GM23338 (cell line): Measurements from ENCODE around the gene PTOV1. TPM values are rescaled to one million over a fixed set of nuclear protein-coding genes. Genes with fewer than 3 reads are reported as not detected.

Source experiments
- ATAC-seq: fragments of 200-7000 bp; cut with Tn5 transposase; 3 replicates; pipeline ENCODE4 v1.9.1; 2020
- DNase-seq: peaks from one replicate; pipeline ENCODE4 v3.0.0-alpha.2; 2015; ENCODE audit warnings: low spot score
- H2AFZ ChIP-seq: fragments of 200-600 bp; sonication (generic); 2 replicates; pipeline ENCODE4 v1.8.0; 2016; ENCODE audit warnings: antibody characterized with exemption, mild to moderate bottlenecking, moderate library complexity
- H3F3A ChIP-seq: fragments of 200-600 bp; sonication (generic); replicated peaks from 2 replicates; pipeline ENCODE4 v1.8.0; 2017; ENCODE audit warnings: antibody characterized with exemption, mixed run types, low read depth
- H3K27ac ChIP-seq: fragments of 200-600 bp; sonication (generic); 2 replicates; pipeline ENCODE4 v1.6.1; 2016; ENCODE audit warnings: low read depth
- H3K27me3 ChIP-seq: fragments of 200-600 bp; sonication (generic); 2 replicates; pipeline ENCODE4 v1.8.0; 2016; ENCODE audit warnings: mild to moderate bottlenecking, mixed run types, moderate library complexity; ENCODE audit not compliant: insufficient read depth
- H3K36me3 ChIP-seq: fragments of 200-600 bp; sonication (generic); 2 replicates; pipeline ENCODE4 v1.8.0; 2016; ENCODE audit warnings: mild to moderate bottlenecking; ENCODE audit not compliant: insufficient read depth
- H3K4me1 ChIP-seq: fragments of 200-600 bp; sonication (generic); 2 replicates; pipeline ENCODE4 v1.8.0; 2016; ENCODE audit warnings: mild to moderate bottlenecking, moderate library complexity; ENCODE audit not compliant: insufficient read depth
- H3K4me2 ChIP-seq: fragments of 200-600 bp; sonication (generic); 2 replicates; pipeline ENCODE4 v1.7.1; 2017; ENCODE audit warnings: mixed run types
- H3K4me3 ChIP-seq: fragments of 200-600 bp; sonication (generic); 2 replicates; pipeline ENCODE4 v1.6.1; 2016; ENCODE audit warnings: mixed run types
- H3K79me2 ChIP-seq: fragments of 200-600 bp; sonication (generic); replicated peaks from 2 replicates; pipeline ENCODE4 v1.8.0; 2017; ENCODE audit warnings: mild to moderate bottlenecking; ENCODE audit not compliant: insufficient read depth
- H3K9me2 ChIP-seq: fragments of 200-600 bp; sonication (generic); 2 replicates; pipeline ENCODE4 v1.8.0; 2017; ENCODE audit not compliant: insufficient read depth
- H4K20me1 ChIP-seq: fragments of 200-600 bp; sonication (generic); replicated peaks from 2 replicates; pipeline ENCODE4 v1.8.0; 2017; ENCODE audit warnings: mild to moderate bottlenecking; ENCODE audit not compliant: insufficient read depth
- H3K27ac Mint-ChIP-seq: 2 replicates; pipeline ENCODE4 v1.8.0; 2020; ENCODE audit warnings: inconsistent platforms, mild to moderate bottlenecking, moderate library complexity, mixed read lengths
- H3K27me3 Mint-ChIP-seq: 3 replicates; pipeline ENCODE4 v1.8.0; 2022; ENCODE audit warnings: low read depth, mild to moderate bottlenecking, moderate library complexity, mixed read lengths, inconsistent platforms; ENCODE audit not compliant: insufficient read depth, poor library complexity
- H3K36me3 Mint-ChIP-seq: 3 replicates; pipeline ENCODE4 v1.8.0; 2021; ENCODE audit warnings: low read depth, mild to moderate bottlenecking, inconsistent platforms, moderate library complexity, mixed read lengths
- H3K4me1 Mint-ChIP-seq: 3 replicates; pipeline ENCODE4 v1.8.0; 2020; ENCODE audit warnings: mild to moderate bottlenecking, inconsistent platforms, mixed read lengths
- H3K4me3 Mint-ChIP-seq: 3 replicates; pipeline ENCODE4 v1.8.0; 2021; ENCODE audit warnings: moderate library complexity, mild to moderate bottlenecking, inconsistent platforms, mixed read lengths
- H3K9me3 Mint-ChIP-seq: 3 replicates; pipeline ENCODE4 v1.8.0; 2020; ENCODE audit warnings: moderate library complexity, mild to moderate bottlenecking, inconsistent platforms, mixed read lengths
- JUNB ChIP-seq: IDR thresholded peaks from one replicate; pipeline ENCODE4 v1.6.1; 2016; ENCODE audit warnings: antibody characterized with exemption; ENCODE audit not compliant: unreplicated experiment
- NANOG ChIP-seq: IDR thresholded peaks from 2 replicates; pipeline ENCODE4 v1.6.1; 2016; ENCODE audit warnings: antibody characterized with exemption, borderline replicate concordance
- REST ChIP-seq: IDR thresholded peaks from one replicate; pipeline ENCODE4 v1.6.1; 2018; ENCODE audit warnings: antibody characterized with exemption; ENCODE audit not compliant: unreplicated experiment
- ZNF114 ChIP-seq: fragments of 250-450 bp; sonication (Bioruptor Pico); IDR thresholded peaks from 2 replicates; pipeline ENCODE4 v1.5.0; 2020; ENCODE audit warnings: mild to moderate bottlenecking, moderate library complexity
- ZNF331 ChIP-seq: fragments of 250-450 bp; sonication (Bioruptor Pico); IDR thresholded peaks from 2 replicates; pipeline ENCODE4 v1.5.0; 2020; ENCODE audit warnings: low read depth, mild to moderate bottlenecking, moderate library complexity
- ZNF462 ChIP-seq: fragments of 250-450 bp; sonication (Bioruptor Pico); IDR thresholded peaks from 2 replicates; pipeline ENCODE4 v1.5.0; 2020; ENCODE audit warnings: mild to moderate bottlenecking, moderate library complexity
- polyA plus RNA-seq: library from polyadenylated mRNA; unstranded; fragments of >200 nt; fragmentation: Nextera tagmentation; extraction: Ambion mirVana; gene quantifications from 2 replicates; pipeline ENCODE4 v1.2.1, GENCODE V29; 2016
- total RNA-seq: library from RNA; depleted of rRNA; stranded (reverse); fragments of >200 nt; shearing (Covaris generic); gene quantifications from 2 replicates; pipeline ENCODE4 v1.2.3, GENCODE V29; 2014

PTOV1 gene
- total and polyA plus RNA-seq, 2 experiments from 2014 or later = 188 to 209 TPM

GRCh38 chr19:49846408-49846807, 4.6 kb upstream of the PTOV1 start:
- no peak overlapping the region for H3K4me3 Mint-ChIP-seq
- DNase-seq = no peak
- H3K27ac Mint-ChIP-seq = no peak overlapping the region

GRCh38 chr19:49847731-49848696, 2.9 kb upstream of the PTOV1 start:
- no peak overlapping the region for H3K27ac Mint-ChIP-seq
- H3K4me1 Mint-ChIP-seq = peaks cover 19% of the 10 kb centered on the region
- Histone ChIP-seq H3K36me3 (no peaks in the 10 kb centered on the region), H3K9me2 (0 out of 2 replicates have a peak, but pooled peaks cover 3% of the 10 kb centered on the region), H3K27ac (no peak overlapping the region), H3F3A (peaks cover 14% of the 10 kb centered on the region; the same call in 1 of the 2 replicates), H3K79me2 (peaks cover 26% of the 10 kb centered on the region), H3K4me3 (no peak overlapping the region), H2AFZ (no peak overlapping the region), H3K27me3 (no peaks in the 10 kb centered on the region), H3K4me2 (no peak overlapping the region), H4K20me1 (peaks cover 21% of the 10 kb centered on the region), H3K4me1 (peaks cover 15% of the 10 kb centered on the region)
- H3K4me3 Mint-ChIP-seq = no peak overlapping the region
- H3K36me3 Mint-ChIP-seq = peaks cover 26% of the 10 kb centered on the region
- peaks cover 16% of the 10 kb centered on the region for H3K27me3 Mint-ChIP-seq
- DNase-seq = no peak
- no peak for ATAC-seq
- no peak for TF ChIP-seq ZNF462 (CRISPR knock-in tag)
- H3K9me3 Mint-ChIP-seq = peaks cover 10% of the 10 kb centered on the region; the same call in 2 of the 3 replicates

More at GRCh38 chr19:49846408-49846807, 4.6 kb upstream of the PTOV1 start:
- no peak for ATAC-seq
- Histone ChIP-seq H3K79me2 (0 out of 2 replicates have a peak, but pooled peaks cover 12% of the 10 kb centered on the region), H3F3A (0 out of 2 replicates have a peak, but pooled peaks cover 7% of the 10 kb centered on the region), H3K4me3 (no peak overlapping the region), H2AFZ (no peak overlapping the region), H3K27ac (no peak overlapping the region), H3K4me2 (no peak overlapping the region), H3K9me2 (0 out of 2 replicates have a peak, but pooled peaks cover 3% of the 10 kb centered on the region), H3K36me3 (no peaks in the 10 kb centered on the region), H4K20me1 (peaks cover 20% of the 10 kb centered on the region), H3K27me3 (no peaks in the 10 kb centered on the region), H3K4me1 (peaks cover 5% of the 10 kb centered on the region; the same call in 1 of the 2 replicates)
- H3K36me3 Mint-ChIP-seq = peaks cover 19% of the 10 kb centered on the region
- peaks cover 9% of the 10 kb centered on the region for H3K4me1 Mint-ChIP-seq
- TF ChIP-seq NANOG = no peak
- TF ChIP-seq ZNF331 (CRISPR knock-in tag) = no peak
- TF ChIP-seq ZNF114 = no peak
- TF ChIP-seq JUNB = no peak
- TF ChIP-seq REST = no peak
- peaks cover 10% of the 10 kb centered on the region; the same call in 2 of the 3 replicates for H3K9me3 Mint-ChIP-seq
- H3K27me3 Mint-ChIP-seq = peaks cover 11% of the 10 kb centered on the region
